ENCODE data around the gene INPP5F. TPM values are rescaled to one million over a fixed set of nuclear protein-coding genes. Genes with fewer than 3 reads are reported as not detected.

INPP5F gene
- total RNA-seq, 1 experiment from 2014 or later, result 26.4 TPM

GRCh38 chr10:119821182-119821581 is 95.3 kb downstream of the INPP5F start:
- no peaks in the 10 kb centered on the region for H3K27me3 Mint-ChIP-seq (ENCODE audit: insufficient read depth, unreplicated experiment)
- peaks cover 21% of the 10 kb centered on the region for H3K36me3 Mint-ChIP-seq (ENCODE audit: insufficient read depth, unreplicated experiment)
- Histone ChIP-seq H3K4me1 (no peaks in the 10 kb centered on the region), H3K36me3 (ENCODE audit: control insufficient read depth, insufficient read depth, low read length) (no peaks in the 10 kb centered on the region), H3K9me3 (no peaks in the 10 kb centered on the region), H3K27me3 (replicated peaks; ENCODE audit: control insufficient read depth, insufficient read depth, low read length) (no peaks in the 10 kb centered on the region), H3K4me3 (ENCODE audit: low read depth, low read length) (no peak overlapping the region)
- CTCF ChIA-PET, result interaction anchor here (1.2 kb wide), 1 partner anchor 71 kb away, joined by 4 read pairs; no protein-coding TSS in a partner anchor
- H3K4me1 Mint-ChIP-seq (ENCODE audit: low read depth, unreplicated experiment), result no peaks in the 10 kb centered on the region
- H3K4me3 Mint-ChIP-seq (ENCODE audit: unreplicated experiment), result no peak overlapping the region
- TF ChIP-seq, protein P1, sequence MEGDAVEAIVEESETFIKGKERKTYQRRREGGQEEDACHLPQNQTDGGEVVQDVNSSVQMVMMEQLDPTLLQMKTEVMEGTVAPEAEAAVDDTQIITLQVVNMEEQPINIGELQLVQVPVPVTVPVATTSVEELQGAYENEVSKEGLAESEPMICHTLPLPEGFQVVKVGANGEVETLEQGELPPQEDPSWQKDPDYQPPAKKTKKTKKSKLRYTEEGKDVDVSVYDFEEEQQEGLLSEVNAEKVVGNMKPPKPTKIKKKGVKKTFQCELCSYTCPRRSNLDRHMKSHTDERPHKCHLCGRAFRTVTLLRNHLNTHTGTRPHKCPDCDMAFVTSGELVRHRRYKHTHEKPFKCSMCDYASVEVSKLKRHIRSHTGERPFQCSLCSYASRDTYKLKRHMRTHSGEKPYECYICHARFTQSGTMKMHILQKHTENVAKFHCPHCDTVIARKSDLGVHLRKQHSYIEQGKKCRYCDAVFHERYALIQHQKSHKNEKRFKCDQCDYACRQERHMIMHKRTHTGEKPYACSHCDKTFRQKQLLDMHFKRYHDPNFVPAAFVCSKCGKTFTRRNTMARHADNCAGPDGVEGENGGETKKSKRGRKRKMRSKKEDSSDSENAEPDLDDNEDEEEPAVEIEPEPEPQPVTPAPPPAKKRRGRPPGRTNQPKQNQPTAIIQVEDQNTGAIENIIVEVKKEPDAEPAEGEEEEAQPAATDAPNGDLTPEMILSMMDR (IDR thresholded peaks at IDR 0.05; ENCODE audit: insufficient read depth in 1 of 2, low read depth in 1 of 2, low read length in 1 of 2, severe bottlenecking in 1 of 2, unreplicated experiment in 1 of 2), result no peak
- no peak overlapping the region for H3K27ac Mint-ChIP-seq (ENCODE audit: unreplicated experiment)
- DNase-seq, result no peak
- no TSS peak for BruUV-seq (replicated peaks)
- intact Hi-C loops (cut with micrococcal nuclease; ENCODE audit: unreplicated experiment), result no loop called here
- POLR2A ChIA-PET, result no interaction called here
- no peaks in the 10 kb centered on the region for H3K9me3 Mint-ChIP-seq (ENCODE audit: unreplicated experiment)

- Mint-ChIP-seq H3K4me3 (ENCODE audit: unreplicated experiment) (no peak overlapping the region), H3K36me3 (ENCODE audit: insufficient read depth, unreplicated experiment) (peaks cover 42% of the 10 kb centered on the region), H3K27ac (ENCODE audit: unreplicated experiment) (no peak overlapping the region), H3K9me3 (ENCODE audit: unreplicated experiment) (no peaks in the 10 kb centered on the region), H3K4me1 (ENCODE audit: low read depth, unreplicated experiment) (no peaks in the 10 kb centered on the region), H3K27me3 (ENCODE audit: insufficient read depth, unreplicated experiment) (no peaks in the 10 kb centered on the region)
- Histone ChIP-seq H3K4me1 (no peaks in the 10 kb centered on the region), H3K4me3 (ENCODE audit: low read depth, low read length) (no peak overlapping the region), H3K9me3 (no peaks in the 10 kb centered on the region), H3K36me3 (ENCODE audit: control insufficient read depth, insufficient read depth, low read length) (no peaks in the 10 kb centered on the region), H3K27me3 (replicated peaks; ENCODE audit: control insufficient read depth, insufficient read depth, low read length) (no peaks in the 10 kb centered on the region)
- ChIA-PET POLR2A (no interaction called here), CTCF (no interaction called here)
- no peak for DNase-seq
- BruUV-seq (replicated peaks), result no TSS peak
- TF ChIP-seq, protein P1 (IDR thresholded peaks at IDR 0.05; ENCODE audit: insufficient read depth in 1 of 2, low read depth in 1 of 2, low read length in 1 of 2, severe bottlenecking in 1 of 2, unreplicated experiment in 1 of 2), result no peak
- intact Hi-C loops (cut with micrococcal nuclease; ENCODE audit: unreplicated experiment), result no loop called here
Observed at GRCh38 chr10:119824299-119824698, 98.4 kb downstream of the INPP5F start.

DNA sequence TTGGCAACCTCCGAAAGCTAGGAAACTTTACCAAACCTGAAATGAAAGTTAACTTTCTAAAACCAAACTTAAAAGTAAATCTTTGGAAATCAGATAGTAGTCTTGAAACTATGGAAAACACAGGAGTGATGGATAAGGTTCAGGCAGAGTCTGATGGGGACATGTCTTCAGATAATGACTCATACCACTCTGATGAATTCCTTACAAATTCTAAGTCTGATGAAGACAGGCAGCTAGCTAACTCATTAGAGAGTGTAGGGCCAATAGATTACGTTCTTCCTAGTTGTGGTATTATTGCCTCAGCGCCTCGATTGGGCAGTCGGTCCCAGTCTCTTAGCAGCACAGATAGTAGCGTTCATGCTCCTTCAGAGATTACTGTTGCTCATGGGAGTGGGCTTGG is 100.9 kb downstream of the INPP5F start:
- no peak overlapping the region for H3K4me3 Mint-ChIP-seq (ENCODE audit: unreplicated experiment)
- ChIA-PET CTCF (no interaction called here), POLR2A (no interaction called here)
- no peaks in the 10 kb centered on the region for H3K9me3 Mint-ChIP-seq (ENCODE audit: unreplicated experiment)
- intact Hi-C loops (cut with micrococcal nuclease; ENCODE audit: unreplicated experiment), result no loop called here
- no peaks in the 10 kb centered on the region for H3K4me1 Mint-ChIP-seq (ENCODE audit: low read depth, unreplicated experiment)
- no peaks in the 10 kb centered on the region for H3K27me3 Mint-ChIP-seq (ENCODE audit: insufficient read depth, unreplicated experiment)
- H3K4me3 ChIP-seq (ENCODE audit: low read depth, low read length), result no peak overlapping the region
- peaks cover 67% of the 10 kb centered on the region for H3K36me3 Mint-ChIP-seq (ENCODE audit: insufficient read depth, unreplicated experiment)
- H3K36me3 ChIP-seq (ENCODE audit: control insufficient read depth, insufficient read depth, low read length), result peaks cover 1% of the 10 kb centered on the region; the same call in 1 of the 2 replicates
- TF ChIP-seq, protein P1 (IDR thresholded peaks at IDR 0.05; ENCODE audit: insufficient read depth in 1 of 2, low read depth in 1 of 2, low read length in 1 of 2, severe bottlenecking in 1 of 2, unreplicated experiment in 1 of 2), result no peak
- DNase-seq, result no peak
- no TSS peak for BruUV-seq (replicated peaks)
- H3K27ac Mint-ChIP-seq (ENCODE audit: unreplicated experiment), result no peak overlapping the region
- no peaks in the 10 kb centered on the region for H3K4me1 ChIP-seq
- H3K9me3 ChIP-seq, result no peaks in the 10 kb centered on the region
- H3K27me3 ChIP-seq (replicated peaks; ENCODE audit: control insufficient read depth, insufficient read depth, low read length), result no peaks in the 10 kb centered on the region
